ENCODE data around the gene ARHGEF26.

DNA sequence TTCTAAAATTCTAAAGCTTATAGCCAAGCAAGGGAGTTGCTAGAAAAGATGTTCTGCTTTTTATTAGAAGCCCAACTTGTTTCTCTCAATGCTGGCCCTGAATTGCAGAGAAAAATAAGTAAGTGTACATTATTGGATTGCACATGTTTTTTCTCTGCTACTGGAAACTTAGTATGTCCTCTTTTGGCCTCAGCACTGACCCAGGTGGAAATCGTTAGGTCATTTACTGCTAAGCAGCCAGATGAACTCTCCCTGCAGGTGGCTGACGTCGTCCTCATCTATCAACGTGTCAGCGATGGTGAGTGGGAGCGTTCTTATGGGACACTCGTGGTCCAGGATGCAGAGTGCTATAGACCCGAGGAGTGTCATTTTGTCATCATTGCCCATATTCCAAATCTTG is 133.3 kb downstream of the ARHGEF26 start:
- TF ChIP-seq, protein P1, sequence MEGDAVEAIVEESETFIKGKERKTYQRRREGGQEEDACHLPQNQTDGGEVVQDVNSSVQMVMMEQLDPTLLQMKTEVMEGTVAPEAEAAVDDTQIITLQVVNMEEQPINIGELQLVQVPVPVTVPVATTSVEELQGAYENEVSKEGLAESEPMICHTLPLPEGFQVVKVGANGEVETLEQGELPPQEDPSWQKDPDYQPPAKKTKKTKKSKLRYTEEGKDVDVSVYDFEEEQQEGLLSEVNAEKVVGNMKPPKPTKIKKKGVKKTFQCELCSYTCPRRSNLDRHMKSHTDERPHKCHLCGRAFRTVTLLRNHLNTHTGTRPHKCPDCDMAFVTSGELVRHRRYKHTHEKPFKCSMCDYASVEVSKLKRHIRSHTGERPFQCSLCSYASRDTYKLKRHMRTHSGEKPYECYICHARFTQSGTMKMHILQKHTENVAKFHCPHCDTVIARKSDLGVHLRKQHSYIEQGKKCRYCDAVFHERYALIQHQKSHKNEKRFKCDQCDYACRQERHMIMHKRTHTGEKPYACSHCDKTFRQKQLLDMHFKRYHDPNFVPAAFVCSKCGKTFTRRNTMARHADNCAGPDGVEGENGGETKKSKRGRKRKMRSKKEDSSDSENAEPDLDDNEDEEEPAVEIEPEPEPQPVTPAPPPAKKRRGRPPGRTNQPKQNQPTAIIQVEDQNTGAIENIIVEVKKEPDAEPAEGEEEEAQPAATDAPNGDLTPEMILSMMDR (IDR thresholded peaks at IDR 0.05), result no peak
- TF ChIP-seq ZFX (IDR thresholded peaks at IDR 0.05; ENCODE audit: borderline replicate concordance), result no peak
